ENCODE results near the gene BLOC1S2. TPM values are rescaled to one million over a fixed set of nuclear protein-coding genes. Genes with fewer than 3 reads are reported as not detected.
A peak's percentile ranks its signal among the peaks of the same experiment; 100 is the strongest.

BLOC1S2 gene
- polyA plus RNA-seq, 2 of the 4 experiments (the other 2 are of a cell fraction), result 90.9 to 91.0 TPM

GRCh38 chr10:100265821-100266485, 20.5 kb downstream of the BLOC1S2 start:
- H3K27ac ChIP-seq, result no peak overlapping the region
- WGBS (ENCODE audit: missing lambda C conversion rate), result 92% methylated on average over 15 of the region's 15 CpGs
- TF ChIP-seq GATA3 (IDR thresholded peaks at IDR 0.05; ENCODE audit: borderline replicate concordance) (no peak), RCOR1 (IDR thresholded peaks at IDR 0.05; ENCODE audit: low read depth, low read length) (no peak), SMC3 (IDR thresholded peaks at IDR 0.05) (no peak), NR3C1 (IDR thresholded peaks at IDR 0.05) (no peak), MAZ (IDR thresholded peaks at IDR 0.05; ENCODE audit: borderline replicate concordance, low read depth, low read length) (no peak), CHD4 (IDR thresholded peaks at IDR 0.05; ENCODE audit: borderline replicate concordance) (no peak), REST (IDR thresholded peaks at IDR 0.05) (no peak), POLR2AphosphoS2 (conservative IDR thresholded peaks at IDR 0.05; ENCODE audit: low read length) (no peak), CBX2 (IDR thresholded peaks at IDR 0.05; ENCODE audit: borderline replicate concordance, low read depth) (no peak), MYC (IDR thresholded peaks at IDR 0.05; ENCODE audit: borderline replicate concordance, low read length) (no peak), HEYL (CRISPR knock-in tag; IDR thresholded peaks at IDR 0.05) (no peak), USF2 (IDR thresholded peaks at IDR 0.05) (no peak)
- H3K4me2 ChIP-seq, result peak overlapping the region; percentile 86
- ChIA-PET CTCF (no interaction called here), POLR2A (no interaction called here)
- ATAC-seq (no peak), FAIRE-seq (no peak), DNase-seq (ENCODE audit: low read depth in 1 of 2, low spot score in 1 of 2) (no peak)
- H3K9me3 ChIP-seq, result no peaks in the 10 kb centered on the region
- H3K4me1 ChIP-seq, result peaks cover 8% of the 10 kb centered on the region; the same call in 1 of the 3 replicates
- H3K4me3 ChIP-seq, result peak overlapping the region; percentile 83; the same call in 2 of the 3 replicates

DNA sequence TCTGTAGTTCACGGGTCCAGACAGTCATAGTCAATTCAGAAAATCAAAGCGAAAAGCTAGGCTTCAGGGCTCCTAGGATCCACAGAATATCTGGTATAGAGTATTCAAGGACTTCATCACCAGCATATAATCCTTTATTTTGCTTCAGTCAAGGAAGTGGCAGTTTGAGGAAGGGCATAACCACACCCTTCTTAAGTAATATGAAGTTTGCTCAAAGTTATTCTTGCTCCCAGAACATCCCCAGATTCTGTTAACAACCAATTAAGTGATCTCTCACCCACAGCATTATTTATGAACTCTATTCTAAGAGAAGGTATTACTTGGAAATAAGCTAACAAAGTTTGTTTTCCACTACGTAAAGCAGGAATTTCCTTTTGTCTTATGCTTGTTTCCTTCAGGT, 32.3 kb downstream of the BLOC1S2 start:
- H3K9me3 ChIP-seq, result no peaks in the 10 kb centered on the region
- ChIA-PET POLR2A (interaction anchor here (1.0 kb wide), 1 partner anchor 33 kb away, joined by 3 read pairs; no protein-coding TSS in a partner anchor), CTCF (interaction anchor here (0.9 to 1.5 kb wide), 5 partner anchors 12 to 28 kb away, joined by 3 to 4 read pairs (median 3); no protein-coding TSS in a partner anchor)
- no peak overlapping the region for H3K4me3 ChIP-seq
- H3K27ac ChIP-seq, result no peak overlapping the region
- DNase-seq (ENCODE audit: low read depth in 1 of 2, low spot score in 1 of 2) (no peak), FAIRE-seq (no peak), ATAC-seq (no peak)
- TF ChIP-seq CHD4 (IDR thresholded peaks at IDR 0.05; ENCODE audit: borderline replicate concordance) (no peak), POLR2AphosphoS2 (conservative IDR thresholded peaks at IDR 0.05; ENCODE audit: low read length) (no peak), SREBF2 (IDR thresholded peaks at IDR 0.05) (no peak), KDM5A (IDR thresholded peaks at IDR 0.05) (no peak), JUN (IDR thresholded peaks at IDR 0.05) (no peak), HES2 (IDR thresholded peaks at IDR 0.05) (no peak), RNF2 (IDR thresholded peaks at IDR 0.05; ENCODE audit: borderline replicate concordance, low read depth) (no peak), FOSL2 (IDR thresholded peaks at IDR 0.05) (no peak), FOSL2 (CRISPR knock-in tag; IDR thresholded peaks at IDR 0.05) (no peak), FOSB (CRISPR knock-in tag; IDR thresholded peaks at IDR 0.05) (no peak), HDAC2 (IDR thresholded peaks at IDR 0.05) (no peak), RFX5 (IDR thresholded peaks at IDR 0.05) (no peak), NR3C1 (IDR thresholded peaks at IDR 0.05) (no peak), SMC3 (IDR thresholded peaks at IDR 0.05) (no peak), POLR2A (IDR thresholded peaks at IDR 0.05; ENCODE audit: low read length) (no peak), NFE2L2 (conservative IDR thresholded peaks at IDR 0.05; ENCODE audit: low read length) (no peak), HOXB5 (CRISPR knock-in tag; IDR thresholded peaks at IDR 0.05) (no peak), HOXB13 (CRISPR knock-in tag; IDR thresholded peaks at IDR 0.05; ENCODE audit: low read depth) (no peak), ELK1 (IDR thresholded peaks at IDR 0.05; ENCODE audit: low read depth, low read length) (no peak)
- TF ChIP-seq, protein P1, sequence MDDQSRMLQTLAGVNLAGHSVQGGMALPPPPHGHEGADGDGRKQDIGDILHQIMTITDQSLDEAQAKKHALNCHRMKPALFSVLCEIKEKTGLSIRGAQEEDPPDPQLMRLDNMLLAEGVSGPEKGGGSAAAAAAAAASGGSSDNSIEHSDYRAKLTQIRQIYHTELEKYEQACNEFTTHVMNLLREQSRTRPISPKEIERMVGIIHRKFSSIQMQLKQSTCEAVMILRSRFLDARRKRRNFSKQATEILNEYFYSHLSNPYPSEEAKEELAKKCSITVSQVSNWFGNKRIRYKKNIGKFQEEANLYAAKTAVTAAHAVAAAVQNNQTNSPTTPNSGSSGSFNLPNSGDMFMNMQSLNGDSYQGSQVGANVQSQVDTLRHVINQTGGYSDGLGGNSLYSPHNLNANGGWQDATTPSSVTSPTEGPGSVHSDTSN (IDR thresholded peaks at IDR 0.05), result no peak
- 90% methylated on average over 3 of the region's 3 CpGs for WGBS (ENCODE audit: missing lambda C conversion rate)
- H3K4me1 ChIP-seq, result no peaks in the 10 kb centered on the region
- H3K4me2 ChIP-seq, result no peak overlapping the region

Data from A549 (cell line).